SK-N-SH (cell line): ENCODE measurements around the gene RAPGEF2. TPM values are rescaled to one million over a fixed set of nuclear protein-coding genes. Genes with fewer than 3 reads are reported as not detected.

Experiments
- CTCF ChIA-PET: fragments of 300-600, 350-600 bp; formaldehyde crosslinking; extraction: SDS; loops from one replicate; lab custom pipeline; 2021; lab: Yijun Ruan, JAX
- POLR2A ChIA-PET: fragments of 350-600 bp; sonication (Branson Sonifier 250); formaldehyde crosslinking; extraction: SDS; loops from one replicate; lab custom pipeline; 2020; ENCODE audit warnings: antibody characterized with exemption, inconsistent platforms; lab: Yijun Ruan, JAX
- DNase-seq: peaks from one replicate; pipeline ENCODE4 v3.0.0; 2012
- H2AFZ ChIP-seq: fragments of 200-600 bp; sonication (generic); 2 replicates; pipeline ENCODE4 v1.8.1; 2016; ENCODE audit warnings: antibody characterized with exemption, mild to moderate bottlenecking, low read depth
- H3F3A ChIP-seq: fragments of 200-600 bp; sonication (generic); replicated peaks from 2 replicates; pipeline ENCODE3; 2016; ENCODE audit warnings: antibody characterized with exemption, mild to moderate bottlenecking; ENCODE audit not compliant: insufficient read depth
- H3K27ac ChIP-seq, 2 experiments: fragments of 200-500 bp in 1 of 2; fragments of 200-600 bp in 1 of 2; sonication (Bioruptor generic) in 1 of 2; sonication (generic), shearing (Covaris generic) in 1 of 2; 2 replicates each; pipeline versions ENCODE4 v1.5.1 to v1.6.1; 2014 to 2016; ENCODE audit warnings: low read depth in 2 of 2, inconsistent platforms in 1 of 2, low read length in 1 of 2, mild to moderate bottlenecking in 1 of 2, mixed read lengths in 1 of 2
- H3K27me3 ChIP-seq: fragments of 200-600 bp; sonication (generic), shearing (Covaris generic); 2 replicates; pipeline ENCODE4 v1.6.1; 2016; ENCODE audit warnings: mixed run types; ENCODE audit not compliant: insufficient read depth
- H3K36me3 ChIP-seq, 2 experiments: fragments of 200-500 bp in 1 of 2; fragments of 200-600 bp in 1 of 2; sonication (Bioruptor generic) in 1 of 2; sonication (generic) in 1 of 2; replicated peaks in 1 of 2; 2 replicates each; pipeline versions ENCODE3 to v1.5.1; 2014 to 2016; ENCODE audit warnings: low read length in 1 of 2, mild to moderate bottlenecking in 1 of 2; ENCODE audit not compliant: insufficient read depth in 2 of 2, control insufficient read depth in 1 of 2
- H3K4me1 ChIP-seq, 2 experiments: fragments of 200-500 bp in 1 of 2; fragments of 200-600 bp in 1 of 2; sonication (Bioruptor generic) in 1 of 2; sonication (generic), shearing (Covaris generic) in 1 of 2; 2 replicates each; pipeline versions ENCODE4 v1.5.1 to v1.6.1; 2014 to 2016; ENCODE audit warnings: low read depth in 1 of 2, low read length in 1 of 2, mixed run types in 1 of 2; ENCODE audit not compliant: insufficient read depth in 2 of 2, control insufficient read depth in 1 of 2
- H3K4me2 ChIP-seq: fragments of 200-600 bp; sonication (generic), shearing (Covaris generic); 2 replicates; pipeline ENCODE4 v1.6.1; 2017; ENCODE audit warnings: mixed run types
- H3K4me3 ChIP-seq, 2 experiments: fragments of 200-500 bp in 1 of 2; fragments of 200-600 bp in 1 of 2; sonication (Bioruptor generic) in 1 of 2; sonication (generic), shearing (Covaris generic) in 1 of 2; 2 replicates each; pipeline versions ENCODE4 v1.5.1 to v1.8.1; 2014 to 2016; ENCODE audit warnings: low read depth in 2 of 2, inconsistent platforms in 1 of 2, low read length in 1 of 2, mild to moderate bottlenecking in 1 of 2, mixed read lengths in 1 of 2, moderate library complexity in 1 of 2
- H3K79me2 ChIP-seq: fragments of 200-600 bp; sonication (generic); 2 replicates; pipeline ENCODE4 v1.8.1; 2017; ENCODE audit warnings: mild to moderate bottlenecking; ENCODE audit not compliant: insufficient read depth
- H3K9ac ChIP-seq: fragments of 200-600 bp; sonication (generic); 2 replicates; pipeline ENCODE4 v1.6.1; 2017; ENCODE audit warnings: mixed run types
- H3K9me2 ChIP-seq: fragments of 200-600 bp; sonication (generic); 2 replicates; pipeline ENCODE4 v1.6.1; 2017; ENCODE audit warnings: mixed run types
- H3K9me3 ChIP-seq: fragments of 200-600 bp; sonication (generic); 2 replicates; pipeline ENCODE4 v1.6.1; 2017; ENCODE audit warnings: mixed run types, mild to moderate bottlenecking, moderate library complexity
- H4K20me1 ChIP-seq: fragments of 200-600 bp; sonication (generic); 2 replicates; pipeline ENCODE4 v1.6.1; 2017; ENCODE audit warnings: mild to moderate bottlenecking, mixed run types; ENCODE audit not compliant: insufficient read depth
- CHD2 ChIP-seq: fragments of 150-350 bp; IDR thresholded peaks from 2 replicates; pipeline ENCODE4 v1.6.1; 2018; ENCODE audit warnings: low read length; ENCODE audit not compliant: partially characterized antibody
- CTCF ChIP-seq: fragments of 200-600 bp; sonication (generic); IDR thresholded peaks from 2 replicates; pipeline ENCODE4 v1.6.1; 2017; ENCODE audit warnings: antibody characterized with exemption, mild to moderate bottlenecking, moderate library complexity
- ELF1 ChIP-seq: IDR thresholded peaks from 2 replicates; pipeline ENCODE4 v1.4.0; 2012
- EZH2phosphoT487 ChIP-seq: fragments of 200-600 bp; sonication (generic); IDR thresholded peaks from 2 replicates; pipeline ENCODE4 v1.6.1; 2017; ENCODE audit warnings: low read depth, mixed run types, mild to moderate bottlenecking, antibody characterized with exemption, moderate library complexity, borderline replicate concordance
- FOSL2 ChIP-seq: IDR thresholded peaks from 2 replicates; pipeline ENCODE4 v1.4.0; 2012; ENCODE audit warnings: low read depth, mild to moderate bottlenecking, moderate library complexity, borderline replicate concordance
- FOXM1 ChIP-seq: IDR thresholded peaks from 2 replicates; pipeline ENCODE4 v1.4.0; 2012; ENCODE audit warnings: low read depth, mild to moderate bottlenecking
- GATA2 ChIP-seq: sonication (generic); formaldehyde crosslinking; IDR thresholded peaks from 2 replicates; pipeline ENCODE4 v1.5.0; 2020; ENCODE audit warnings: mild to moderate bottlenecking, missing genetic modification reagents
- JUND ChIP-seq: IDR thresholded peaks from 2 replicates; pipeline ENCODE4 v1.4.0; 2012
- MEF2A ChIP-seq: IDR thresholded peaks from 2 replicates; pipeline ENCODE4 v1.4.0; 2012; ENCODE audit warnings: low read depth, borderline replicate concordance
- RCOR1 ChIP-seq: fragments of 150-350 bp; IDR thresholded peaks from 2 replicates; pipeline ENCODE4 v1.6.1; 2017; ENCODE audit warnings: antibody characterized with exemption, low read length
- SIN3A ChIP-seq: IDR thresholded peaks from 2 replicates; pipeline ENCODE4 v1.6.1; 2012; ENCODE audit warnings: low read depth, mild to moderate bottlenecking, low read length, moderate library complexity, borderline replicate concordance
- SMC3 ChIP-seq: IDR thresholded peaks from 2 replicates; pipeline ENCODE4 v1.6.1; 2012; ENCODE audit warnings: low read depth, low read length, improper control_type of control experiment
- TCF12 ChIP-seq: IDR thresholded peaks from 2 replicates; pipeline ENCODE4 v1.4.0; 2012
- TEAD4 ChIP-seq: IDR thresholded peaks from 2 replicates; pipeline ENCODE4 v1.4.0; 2012; ENCODE audit warnings: mild to moderate bottlenecking, borderline replicate concordance; ENCODE audit not compliant: insufficient read depth
- WGBS: methylation state at CpG from one replicate; pipeline ENCODE4 v1.1.6; 2017; ENCODE audit warnings: low lambda C conversion rate; 5-methylcytosine and 5-hydroxymethylcytosine counted together
- polyA plus RNA-seq, 3 experiments: library from polyadenylated mRNA; depleted of rRNA; stranded (reverse); fragments of >200 nt; gene quantifications; 2 replicates each; pipeline ENCODE4 v1.2.3, GENCODE V29; 2012
- TF ChIP-seq, protein P1 (sequence below): fragments of 150-350 bp; IDR thresholded peaks from 2 replicates; pipeline ENCODE4 v1.6.1; 2017; ENCODE audit warnings: antibody characterized with exemption, low read length, low read depth, borderline replicate concordance

Gene RAPGEF2
- polyA plus RNA-seq, 1 of the 3 experiments (the other 2 are of a cell fraction): 19.2 TPM

DNA sequence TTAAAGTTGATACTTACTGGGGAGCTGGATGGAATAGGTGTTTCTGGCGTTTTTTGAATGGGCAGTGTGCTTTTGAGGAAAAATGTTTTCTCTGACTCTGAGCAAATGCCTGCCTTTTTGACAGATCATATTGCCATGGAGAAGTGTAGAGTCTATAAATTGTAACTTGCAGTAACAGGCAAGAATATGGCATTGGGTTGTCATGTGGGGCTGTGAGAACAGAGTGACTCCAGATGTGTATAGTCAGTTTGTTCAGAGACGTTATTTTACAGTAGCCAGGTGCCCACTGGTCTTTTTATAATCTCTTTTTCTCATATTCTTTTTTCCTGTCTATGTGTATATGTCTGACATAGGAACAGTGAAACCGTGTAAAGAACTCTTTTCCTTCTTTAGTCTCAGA is 40.8 kb downstream of the RAPGEF2 start:
- Histone ChIP-seq H3F3A (no peaks in the 10 kb centered on the region), H3K27ac (no peak overlapping the region), H2AFZ (no peak overlapping the region), H3K9ac (no peak overlapping the region), H3K79me2 (peaks cover 84% of the 10 kb centered on the region), H3K27me3 (no peaks in the 10 kb centered on the region), H3K4me1 (peaks cover 0 to 2% of the 10 kb centered on the region in 2 experiments; a peak in 2 of 4 replicates), H3K4me3 (no peak overlapping the region), H3K4me2 (no peak overlapping the region), H3K9me2 (no peaks in the 10 kb centered on the region), H3K36me3 (no peaks in the 10 kb centered on the region), H4K20me1 (peaks cover 64% of the 10 kb centered on the region), H3K9me3 (no peaks in the 10 kb centered on the region)
- CTCF ChIA-PET: interaction anchor here (1.0 kb wide), 1 partner anchor 26 kb away, joined by 3 read pairs; no protein-coding TSS in a partner anchor
- TF ChIP-seq RCOR1 (no peak), MEF2A (no peak), FOXM1 (no peak), CTCF (no peak), EZH2phosphoT487 (no peak), JUND (no peak), TCF12 (no peak)
- TF ChIP-seq, protein P1, sequence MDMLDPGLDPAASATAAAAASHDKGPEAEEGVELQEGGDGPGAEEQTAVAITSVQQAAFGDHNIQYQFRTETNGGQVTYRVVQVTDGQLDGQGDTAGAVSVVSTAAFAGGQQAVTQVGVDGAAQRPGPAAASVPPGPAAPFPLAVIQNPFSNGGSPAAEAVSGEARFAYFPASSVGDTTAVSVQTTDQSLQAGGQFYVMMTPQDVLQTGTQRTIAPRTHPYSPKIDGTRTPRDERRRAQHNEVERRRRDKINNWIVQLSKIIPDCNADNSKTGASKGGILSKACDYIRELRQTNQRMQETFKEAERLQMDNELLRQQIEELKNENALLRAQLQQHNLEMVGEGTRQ: no peak
- no peak for DNase-seq
- POLR2A ChIA-PET: no interaction called here
- 91% methylated on average over 3 of the region's 3 CpGs for WGBS

DNA sequence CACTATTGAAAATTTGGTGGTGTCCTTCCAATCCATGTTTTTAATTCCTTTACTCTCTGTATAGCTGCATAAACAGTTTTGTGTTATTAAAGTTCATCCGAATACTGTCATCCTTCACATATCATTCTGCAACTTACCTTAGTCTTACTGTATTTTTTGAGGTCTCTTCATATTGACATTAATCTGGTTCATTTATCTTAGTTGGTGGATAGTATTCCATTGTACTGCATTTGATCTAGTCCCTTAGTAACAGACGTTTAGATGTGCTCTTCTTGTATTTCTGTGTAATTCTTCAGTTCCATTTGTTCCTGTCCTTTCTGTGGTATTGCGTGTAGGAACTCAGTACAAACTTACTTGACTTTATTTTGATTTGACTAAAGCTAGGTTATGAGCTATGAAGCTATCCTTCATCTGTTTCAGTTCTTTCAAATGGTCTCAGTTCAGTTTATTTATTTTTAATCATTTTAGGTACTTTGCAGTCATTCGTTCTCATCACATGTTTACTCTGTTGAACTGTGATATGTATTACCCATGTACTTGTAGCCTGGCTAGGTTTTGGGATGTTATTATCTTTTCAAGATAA is 41.3 kb downstream of the RAPGEF2 start:
- TF ChIP-seq TEAD4 (no peak), CHD2 (no peak), GATA2 (no peak), FOSL2 (no peak), SIN3A (no peak), ELF1 (no peak), SMC3 (no peak)
- TF ChIP-seq, protein P1: no peak
- Histone ChIP-seq H3K79me2 (peaks cover 84% of the 10 kb centered on the region), H3K9me2 (no peaks in the 10 kb centered on the region), H3K9ac (no peak overlapping the region), H3F3A (no peaks in the 10 kb centered on the region), H3K27ac (no peak overlapping the region), H3K4me3 (no peak overlapping the region), H3K9me3 (no peaks in the 10 kb centered on the region), H3K4me1 (peaks cover 0 to 2% of the 10 kb centered on the region in 2 experiments; a peak in 2 of 4 replicates), H4K20me1 (peaks cover 67% of the 10 kb centered on the region), H3K27me3 (no peaks in the 10 kb centered on the region), H2AFZ (no peak overlapping the region), H3K4me2 (no peak overlapping the region), H3K36me3 (no peaks in the 10 kb centered on the region)
- ChIA-PET POLR2A (no interaction called here), CTCF (interaction anchor here (0.6 to 1.0 kb wide), 2 partner anchors 27 to 60 kb away, joined by 3 read pairs; no protein-coding TSS in a partner anchor)
- no peak for DNase-seq
- 96% methylated on average over 4 of the region's 4 CpGs for WGBS
